Heart left ventricle (tissue), 16 donors: ENCODE measurements around the gene LRBA. TPM values are rescaled to one million over a fixed set of nuclear protein-coding genes. Genes with fewer than 3 reads are reported as not detected.
"Not testable (repeated sequence)": the region's sequence is repeated elsewhere in the genome, so short reads cannot be mapped to it uniquely, and the experiment has no call there.

Experiments
- ATAC-seq, 4 donors: fragments of 200-7000 bp; cut with Tn5 transposase; one replicate each; pipeline ENCODE4 v1.9.1; 2020 to 2022; ENCODE audit warnings: moderate library complexity in 4 of 4, mild to moderate bottlenecking in 3 of 4, moderate number of reproducible peaks in 1 of 4
- DNase-seq, 5 donors: peaks; one replicate each; pipeline ENCODE4 v3.0.0-alpha.2; 2020
- H3K27ac ChIP-seq, 12 donors: fragments of 200-600 bp; sonication (generic) in 4 of 12; one replicate each; pipeline versions ENCODE4 v1.5.0 to v1.8.0; 2016 to 2022; ENCODE audit warnings: mild to moderate bottlenecking in 2 of 12
- H3K27me3 ChIP-seq, 9 donors: fragments of 200-600 bp; sonication (generic) in 2 of 9; one replicate each; pipeline versions ENCODE4 v1.5.1 to v1.8.0; 2016 to 2022; ENCODE audit warnings: mild to moderate bottlenecking in 3 of 9
- H3K36me3 ChIP-seq, 9 donors: fragments of 200-600 bp; sonication (generic) in 2 of 9; one replicate each; pipeline versions ENCODE4 v1.5.0 to v1.8.0; 2018 to 2022; ENCODE audit warnings: mild to moderate bottlenecking in 2 of 9
- H3K4me1 ChIP-seq, 12 donors: fragments of 200-600 bp; sonication (generic) in 4 of 12; one replicate each; pipeline versions ENCODE4 v1.5.0 to v1.8.0; 2016 to 2022; ENCODE audit warnings: mild to moderate bottlenecking in 3 of 12
- H3K4me3 ChIP-seq, 12 donors: fragments of 200-600 bp; sonication (generic) in 4 of 12; one replicate each; pipeline versions ENCODE4 v1.5.0 to v1.8.0; 2017 to 2022; ENCODE audit warnings: mild to moderate bottlenecking in 9 of 12, moderate library complexity in 4 of 12
- H3K9me3 ChIP-seq, 12 donors: fragments of 200-600 bp; sonication (generic) in 4 of 12; one replicate each; pipeline versions ENCODE4 v1.5.0 to v1.8.0; 2016 to 2022; ENCODE audit warnings: mild to moderate bottlenecking in 1 of 12
- POLR2A ChIP-seq, 2 donors: fragments of 450-650 bp; IDR thresholded peaks; one replicate each; pipeline ENCODE4 v1.6.1; 2017; ENCODE audit warnings: antibody characterized with exemption in 2 of 2, mild to moderate bottlenecking in 2 of 2, moderate library complexity in 2 of 2
- WGBS, 4 donors: extraction: QIAGEN DNeasy Blood & Tissue Kit in 2 of 4; methylation state at CpG; one replicate each; pipeline versions ENCODE4 v1.1.5 to v1.1.7; 2013 to 2018; 5-methylcytosine and 5-hydroxymethylcytosine counted together
- intact Hi-C, 10 donors: fragments of 100-400 bp; cut with DNase I; formaldehyde crosslinking; loops; one replicate each; pipeline versions ENCODE4 v1.11.1 to v1.14.2; 2022
- polyA plus RNA-seq, 2 donors: library from polyadenylated mRNA; stranded (reverse); fragments of 200-250 nt; gene quantifications; one replicate each; pipeline ENCODE4 v1.2.3, GENCODE V29; 2013
- total RNA-seq, 9 donors: library from RNA; depleted of rRNA in 2 of 9; stranded (reverse); fragments of >200 nt in 2 of 9; fragmentation: NEBNext Ultra II Directional in 3 of 9; extraction: Animal tissue kit (Norgen Biotek cat#: 25700) in 3 of 9; gene quantifications; one replicate each; pipeline versions ENCODE4 v1.1.0 to v1.2.4, GENCODE V29; 2016 to 2023
- TF ChIP-seq, protein P1 (sequence below), 12 donors: fragments of 200-600 bp; sonication (generic) in 4 of 12; IDR thresholded peaks; one replicate each; pipeline versions ENCODE4 v1.5.0 to v1.8.0; 2018 to 2022; ENCODE audit warnings: antibody characterized with exemption in 12 of 12, mild to moderate bottlenecking in 5 of 12
- donor health status: ischemic (EF 13 %, LVEDD 7.1; RV severe dilation, severe dysfunction).
- donor health status: healthy with polysubstance abuse.
- donor health status: DM: no; HTN: yes; CAD: no.
- donor health status: DM: no; HTN: no; CAD: no.
- donor health status: ischemic (EF 25% LVEDD 6.9; RV normal size, moderate dysfunction).
- donor health status: ischemic (EF 25% LVEDD 5.7; RV mildly dilated, moderate dysfunction).
- donor health status: healthy.
- donor health status: DM: yes; HTN: yes; CAD: no.
- donor health status: ischemic (EF 35%, LVEDD 5.7; RV mildly dilated, moderate dysfunction).
- donor health status: nonischemic (EF 11% LVEDD 7.7; RV severe dilation, severe dysfunction).
- donor health status: DM: yes; HTN: yes; CAD: no.
- donor health status: PGD.
- donor health status: ischemic (EF 29% LVEDD 5.4; RV normal size, mild dysfunction).
- donor health status: nonischemic (EF 23%, LVEDD 6.1; RV moderate dilation, normal function).

Gene LRBA
- total and polyA plus RNA-seq, 11 donors = 6.5 to 35.1 (median 22.6) TPM

GRCh38 chr4:150750824-150751223, 264.3 kb downstream of the LRBA start:
- Histone ChIP-seq H3K36me3 (peaks cover 0 to 9% (median 0%) of the 10 kb centered on the region in 9 donors), H3K9me3 (no peaks in the 10 kb centered on the region), H3K4me1 (peaks cover 0 to 4% (median 0%) of the 10 kb centered on the region in 12 donors), H3K4me3 (no peak overlapping the region), H3K27ac (no peak overlapping the region), H3K27me3 (no peaks in the 10 kb centered on the region)
- DNase-seq (no peak), ATAC-seq (no peak)
- intact Hi-C loops = no loop called here
- no peak for TF ChIP-seq POLR2A (IDR thresholded peaks at IDR 0.05)
- TF ChIP-seq, protein P1, sequence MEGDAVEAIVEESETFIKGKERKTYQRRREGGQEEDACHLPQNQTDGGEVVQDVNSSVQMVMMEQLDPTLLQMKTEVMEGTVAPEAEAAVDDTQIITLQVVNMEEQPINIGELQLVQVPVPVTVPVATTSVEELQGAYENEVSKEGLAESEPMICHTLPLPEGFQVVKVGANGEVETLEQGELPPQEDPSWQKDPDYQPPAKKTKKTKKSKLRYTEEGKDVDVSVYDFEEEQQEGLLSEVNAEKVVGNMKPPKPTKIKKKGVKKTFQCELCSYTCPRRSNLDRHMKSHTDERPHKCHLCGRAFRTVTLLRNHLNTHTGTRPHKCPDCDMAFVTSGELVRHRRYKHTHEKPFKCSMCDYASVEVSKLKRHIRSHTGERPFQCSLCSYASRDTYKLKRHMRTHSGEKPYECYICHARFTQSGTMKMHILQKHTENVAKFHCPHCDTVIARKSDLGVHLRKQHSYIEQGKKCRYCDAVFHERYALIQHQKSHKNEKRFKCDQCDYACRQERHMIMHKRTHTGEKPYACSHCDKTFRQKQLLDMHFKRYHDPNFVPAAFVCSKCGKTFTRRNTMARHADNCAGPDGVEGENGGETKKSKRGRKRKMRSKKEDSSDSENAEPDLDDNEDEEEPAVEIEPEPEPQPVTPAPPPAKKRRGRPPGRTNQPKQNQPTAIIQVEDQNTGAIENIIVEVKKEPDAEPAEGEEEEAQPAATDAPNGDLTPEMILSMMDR (IDR thresholded peaks at IDR 0.05) = no peak

GRCh38 chr4:150746156-150746555, 268.9 kb downstream of the LRBA start:
- intact Hi-C loops = no loop called here
- 91 to 97% (median 94%) methylated on average over 4 of the region's 4 CpGs for WGBS, 4 donors
- TF ChIP-seq, protein P1 (IDR thresholded peaks at IDR 0.05) = no peak
- no peak for TF ChIP-seq POLR2A (IDR thresholded peaks at IDR 0.05)
- no peak overlapping the region for H3K4me3 ChIP-seq
- peaks cover 0 to 9% (median 0%) of the 10 kb centered on the region in 9 donors for H3K36me3 ChIP-seq
- H3K27me3 ChIP-seq = no peaks in the 10 kb centered on the region
- no peak overlapping the region for H3K27ac ChIP-seq
- DNase-seq = no peak
- H3K9me3 ChIP-seq = peaks cover 0 to 6% (median 0%) of the 10 kb centered on the region in 12 donors
- H3K4me1 ChIP-seq = no peaks in the 10 kb centered on the region
- ATAC-seq = no peak

GRCh38 chr4:150744570-150744969, 270.5 kb downstream of the LRBA start:
- no peak for TF ChIP-seq POLR2A (IDR thresholded peaks at IDR 0.05)
- TF ChIP-seq, protein P1 (IDR thresholded peaks at IDR 0.05) = no peak
- Histone ChIP-seq H3K27ac (no peak overlapping the region), H3K27me3 (no peaks in the 10 kb centered on the region), H3K36me3 (peaks cover 0 to 9% (median 0%) of the 10 kb centered on the region in 9 donors), H3K9me3 (peaks cover 0 to 22% (median 7%) of the 10 kb centered on the region in 12 donors), H3K4me3 (no peak overlapping the region), H3K4me1 (no peaks in the 10 kb centered on the region)
- no peak for DNase-seq
- no peak for ATAC-seq
- WGBS, 4 donors = 76 to 84% (median 82%) methylated on average over 2 of the region's 2 CpGs
- intact Hi-C loops = no loop called here

DNA sequence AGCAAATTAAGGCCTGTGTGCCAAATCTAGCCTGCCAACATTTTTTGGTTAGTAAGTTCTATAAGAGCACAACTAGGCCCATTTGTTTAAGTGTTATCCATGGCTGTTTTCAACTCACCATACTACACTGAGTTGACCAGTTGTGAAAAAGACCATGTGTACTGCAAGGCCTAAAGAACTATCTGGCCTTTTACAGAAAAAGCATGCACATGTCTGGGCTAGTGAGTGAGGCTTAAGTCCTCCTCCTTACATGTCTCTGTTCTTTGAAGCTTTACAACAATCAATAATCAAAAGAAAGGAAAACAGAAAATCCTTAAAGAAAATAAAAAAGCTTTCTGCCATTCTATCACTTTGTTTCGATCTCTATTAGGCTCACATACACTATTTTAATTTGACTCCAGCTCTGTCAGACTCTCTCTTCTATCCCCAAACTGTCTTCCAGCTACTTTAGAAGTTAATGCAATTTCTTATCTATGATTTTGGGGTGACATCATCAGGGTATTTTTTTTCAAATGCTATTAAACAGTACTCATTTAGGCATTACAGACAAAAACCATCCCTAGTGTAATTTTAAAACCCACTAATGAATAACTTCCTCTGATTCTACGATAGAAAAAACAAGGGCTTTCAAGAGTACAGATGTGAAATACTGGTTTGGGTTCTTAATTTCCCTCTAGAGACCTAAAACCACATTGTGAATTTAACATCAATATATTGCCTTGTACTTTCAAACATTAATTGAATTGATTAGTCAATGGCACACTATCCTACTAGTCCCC, 271.3 kb downstream of the LRBA start:
- Histone ChIP-seq H3K9me3 (peaks cover 0 to 26% (median 7%) of the 10 kb centered on the region in 12 donors), H3K27ac (no peak overlapping the region), H3K27me3 (no peaks in the 10 kb centered on the region), H3K4me1 (no peaks in the 10 kb centered on the region), H3K4me3 (no peak overlapping the region), H3K36me3 (peaks cover 0 to 9% (median 0%) of the 10 kb centered on the region in 9 donors)
- ATAC-seq (no peak), DNase-seq (no peak)
- intact Hi-C loops = no loop called here
- 62 to 73% (median 65%) methylated on average over 2 of the region's 2 CpGs for WGBS, 4 donors
- TF ChIP-seq, protein P1 (IDR thresholded peaks at IDR 0.05) = no peak
- TF ChIP-seq POLR2A (IDR thresholded peaks at IDR 0.05) = no peak

DNA sequence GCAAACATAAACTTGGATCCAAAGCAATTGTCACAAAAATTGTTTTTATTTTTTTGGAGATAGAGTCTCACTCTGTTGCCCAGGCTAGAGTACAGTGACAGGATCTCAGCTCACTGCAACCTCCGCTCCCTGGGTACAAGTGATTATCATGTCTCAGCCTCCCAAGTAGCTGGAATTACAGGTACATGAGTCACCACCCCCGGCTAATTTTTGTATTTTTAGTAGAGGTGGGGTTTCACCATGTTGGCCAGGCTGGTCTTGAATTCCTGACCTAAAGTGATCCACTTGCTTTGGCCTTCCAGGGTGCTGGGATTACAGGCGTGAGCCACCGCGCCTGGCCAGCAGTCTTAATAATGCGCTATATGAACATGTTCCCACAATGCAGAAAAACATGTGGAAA, 272.2 kb downstream of the LRBA start:
- WGBS, 4 donors = 71 to 88% (median 75%) methylated on average over 6 of the region's 6 CpGs
- H3K36me3 ChIP-seq, H3K4me1 ChIP-seq, ATAC-seq, intact Hi-C loops, DNase-seq, H3K27ac ChIP-seq, H3K27me3 ChIP-seq, H3K4me3 ChIP-seq: not testable (repeated sequence)
- peaks cover 0 to 26% (median 7%) of the 10 kb centered on the region in 12 donors for H3K9me3 ChIP-seq
